GM12864 (cell line): ENCODE results near the gene NACAD.

Experiments
- DNase-seq: peaks from one replicate; pipeline ENCODE4 v3.0.0-alpha.2; 2011; ENCODE audit warnings: low read depth
- H3K4me3 ChIP-seq: 2 replicates; pipeline ENCODE4 v1.5.1; 2011; ENCODE audit warnings: mild to moderate bottlenecking, low read depth, low read length, control low read depth
- TF ChIP-seq, protein P1 (sequence below): IDR thresholded peaks from 2 replicates; pipeline ENCODE4 v1.5.1; 2011; ENCODE audit warnings: low read depth, mild to moderate bottlenecking, moderate library complexity, low read length, control low read depth, inconsistent platforms; ENCODE audit errors: missing control alignments

NACAD gene

DNA sequence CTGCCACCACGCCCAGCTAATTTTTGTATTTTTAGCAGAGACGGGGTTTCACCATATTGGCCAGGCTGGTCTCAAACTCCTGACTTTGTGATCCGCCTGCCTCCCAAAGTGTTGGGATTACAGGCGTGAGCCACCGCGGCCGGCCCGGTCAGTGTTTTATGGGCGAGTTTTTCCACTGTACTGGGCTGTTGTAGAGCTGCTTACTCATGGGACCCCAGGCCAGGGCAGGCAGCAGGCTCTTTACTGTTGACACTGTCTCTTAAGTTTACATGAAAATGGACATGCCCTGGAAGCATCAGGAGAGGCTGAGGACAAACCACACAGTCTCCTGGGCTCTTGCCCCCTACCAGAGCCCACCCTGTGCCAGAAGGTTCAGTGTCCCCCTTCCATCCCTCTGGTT is 11.2 kb downstream of the NACAD start:
- TF ChIP-seq, protein P1, sequence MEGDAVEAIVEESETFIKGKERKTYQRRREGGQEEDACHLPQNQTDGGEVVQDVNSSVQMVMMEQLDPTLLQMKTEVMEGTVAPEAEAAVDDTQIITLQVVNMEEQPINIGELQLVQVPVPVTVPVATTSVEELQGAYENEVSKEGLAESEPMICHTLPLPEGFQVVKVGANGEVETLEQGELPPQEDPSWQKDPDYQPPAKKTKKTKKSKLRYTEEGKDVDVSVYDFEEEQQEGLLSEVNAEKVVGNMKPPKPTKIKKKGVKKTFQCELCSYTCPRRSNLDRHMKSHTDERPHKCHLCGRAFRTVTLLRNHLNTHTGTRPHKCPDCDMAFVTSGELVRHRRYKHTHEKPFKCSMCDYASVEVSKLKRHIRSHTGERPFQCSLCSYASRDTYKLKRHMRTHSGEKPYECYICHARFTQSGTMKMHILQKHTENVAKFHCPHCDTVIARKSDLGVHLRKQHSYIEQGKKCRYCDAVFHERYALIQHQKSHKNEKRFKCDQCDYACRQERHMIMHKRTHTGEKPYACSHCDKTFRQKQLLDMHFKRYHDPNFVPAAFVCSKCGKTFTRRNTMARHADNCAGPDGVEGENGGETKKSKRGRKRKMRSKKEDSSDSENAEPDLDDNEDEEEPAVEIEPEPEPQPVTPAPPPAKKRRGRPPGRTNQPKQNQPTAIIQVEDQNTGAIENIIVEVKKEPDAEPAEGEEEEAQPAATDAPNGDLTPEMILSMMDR = no peak
- no peak for DNase-seq
- H3K4me3 ChIP-seq = no peak overlapping the region

DNA sequence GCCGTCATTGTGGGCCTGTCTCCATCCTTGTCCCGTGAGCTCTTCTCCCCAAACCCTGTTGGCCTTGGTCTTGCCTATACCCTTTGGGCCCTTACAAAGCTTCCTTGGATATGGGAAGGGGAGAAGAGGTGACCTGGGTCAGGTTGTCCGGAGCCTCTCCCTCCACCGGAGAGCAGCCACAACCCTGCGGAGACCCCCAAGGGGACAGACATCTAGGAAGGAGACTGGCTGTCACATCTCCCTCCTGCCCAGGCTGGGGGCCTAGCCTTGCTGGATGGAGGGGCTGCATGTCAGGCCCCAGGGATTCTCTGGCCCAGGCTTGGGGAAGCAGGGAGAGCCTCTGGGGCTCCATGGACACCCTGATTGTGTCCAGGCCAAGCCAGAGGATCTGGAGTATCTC is 11.8 kb downstream of the NACAD start:
- DNase-seq = no peak
- TF ChIP-seq, protein P1 = no peak
- no peak overlapping the region for H3K4me3 ChIP-seq

DNA sequence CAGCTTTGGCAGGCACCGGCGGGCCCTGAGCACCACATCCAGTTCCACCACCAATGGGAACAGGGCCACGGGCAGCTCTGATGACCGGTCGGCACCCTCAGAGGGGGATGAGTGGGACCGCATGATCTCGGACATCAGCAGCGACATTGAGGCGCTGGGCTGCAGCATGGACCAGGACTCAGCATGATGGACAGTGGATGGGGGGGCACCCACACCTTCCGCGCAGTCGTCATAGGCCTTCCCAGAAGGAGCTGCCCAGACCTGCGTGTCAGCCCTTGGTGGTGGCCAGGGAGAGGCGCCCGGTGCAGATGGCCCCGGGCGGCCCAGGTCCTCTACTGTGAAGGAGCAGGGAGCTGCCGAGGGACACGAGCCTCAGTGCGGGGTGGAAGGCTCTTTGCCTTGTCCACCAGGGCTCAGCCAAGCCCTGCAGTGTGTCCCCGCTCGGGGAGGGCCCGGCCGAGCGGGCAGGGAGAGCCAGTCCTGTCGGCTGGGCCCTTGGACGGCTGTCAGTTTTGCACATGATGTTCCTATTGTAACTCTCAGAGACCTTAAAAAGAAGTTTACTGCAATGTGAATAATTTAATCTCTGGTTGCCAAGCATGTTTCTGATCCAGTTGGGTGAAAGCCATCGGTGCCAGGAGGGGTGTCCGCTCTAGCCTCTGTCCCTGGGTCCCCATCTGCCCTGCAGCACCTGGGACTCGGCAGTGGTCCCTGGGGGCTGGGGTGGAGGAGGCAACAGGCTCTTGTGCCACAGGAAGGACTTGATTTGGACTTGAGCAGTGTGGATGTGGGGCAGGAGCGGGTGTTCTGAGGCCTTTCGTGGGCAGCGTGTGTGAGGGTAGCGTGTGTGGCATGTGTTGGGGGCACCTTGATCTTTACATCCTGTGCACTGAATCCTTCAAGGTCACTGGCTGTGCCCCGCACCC is 12.6 kb downstream of the NACAD start:
- DNase-seq = no peak
- no peak overlapping the region for H3K4me3 ChIP-seq
- TF ChIP-seq, protein P1 = no peak

DNA sequence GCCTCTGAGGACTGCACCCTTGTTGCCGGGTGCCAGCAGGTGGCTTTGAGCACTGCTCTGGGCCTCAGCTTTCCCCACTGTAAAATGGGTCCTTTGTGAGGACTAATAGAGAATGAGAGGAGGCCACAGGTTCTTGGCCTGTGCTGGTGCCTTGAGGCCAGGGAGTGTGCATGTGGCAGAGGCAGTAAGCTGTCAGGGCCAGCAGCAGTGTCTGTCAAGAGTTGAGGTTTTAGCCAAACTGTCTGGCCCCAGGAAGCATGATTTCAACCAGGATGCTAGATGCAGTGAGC is 13.5 kb downstream of the NACAD start:
- DNase-seq = no peak
- TF ChIP-seq, protein P1 = no peak
- H3K4me3 ChIP-seq = no peak overlapping the region

DNA sequence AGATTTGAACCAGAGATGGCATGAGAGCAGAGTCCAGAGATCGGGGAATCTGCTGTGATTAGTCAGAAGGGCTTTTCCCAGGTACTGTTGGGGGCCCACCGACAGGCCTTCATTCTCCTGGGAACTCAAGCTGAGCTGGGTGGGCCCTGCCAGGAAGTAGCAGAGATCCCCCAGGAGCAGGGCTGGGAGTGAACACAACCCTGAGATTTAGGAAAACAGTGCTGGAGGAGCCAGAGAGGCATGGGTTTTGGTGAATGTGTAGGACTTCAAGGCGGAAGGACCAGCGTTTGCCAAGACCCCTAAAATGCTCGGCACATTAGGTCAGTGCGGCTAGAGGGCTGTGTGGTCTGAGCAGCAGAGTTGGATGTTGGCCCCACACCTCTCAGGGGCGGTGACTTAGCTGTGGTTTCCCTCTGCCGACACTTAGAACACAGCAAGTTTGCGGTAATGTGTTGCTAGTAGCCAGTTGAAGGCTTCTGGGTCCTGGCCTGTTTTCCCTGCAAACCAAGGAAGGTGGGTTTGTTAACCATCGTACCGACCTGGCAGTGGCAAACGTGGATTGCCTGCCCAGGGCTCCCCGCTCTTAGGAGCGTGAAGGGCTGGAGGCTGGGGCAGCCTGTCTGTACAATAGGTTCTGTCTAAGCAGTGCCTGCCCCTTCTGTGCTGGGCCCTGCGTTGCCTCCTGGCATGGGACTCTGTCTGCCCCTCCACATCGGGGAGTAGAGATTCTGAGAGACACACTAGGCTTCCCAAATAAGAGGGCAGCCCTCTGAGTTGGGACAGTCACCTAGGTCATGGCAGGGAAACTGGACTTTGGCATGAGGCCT is 14.0 kb downstream of the NACAD start:
- TF ChIP-seq, protein P1 = no peak
- DNase-seq = no peak
- no peak overlapping the region for H3K4me3 ChIP-seq

DNA sequence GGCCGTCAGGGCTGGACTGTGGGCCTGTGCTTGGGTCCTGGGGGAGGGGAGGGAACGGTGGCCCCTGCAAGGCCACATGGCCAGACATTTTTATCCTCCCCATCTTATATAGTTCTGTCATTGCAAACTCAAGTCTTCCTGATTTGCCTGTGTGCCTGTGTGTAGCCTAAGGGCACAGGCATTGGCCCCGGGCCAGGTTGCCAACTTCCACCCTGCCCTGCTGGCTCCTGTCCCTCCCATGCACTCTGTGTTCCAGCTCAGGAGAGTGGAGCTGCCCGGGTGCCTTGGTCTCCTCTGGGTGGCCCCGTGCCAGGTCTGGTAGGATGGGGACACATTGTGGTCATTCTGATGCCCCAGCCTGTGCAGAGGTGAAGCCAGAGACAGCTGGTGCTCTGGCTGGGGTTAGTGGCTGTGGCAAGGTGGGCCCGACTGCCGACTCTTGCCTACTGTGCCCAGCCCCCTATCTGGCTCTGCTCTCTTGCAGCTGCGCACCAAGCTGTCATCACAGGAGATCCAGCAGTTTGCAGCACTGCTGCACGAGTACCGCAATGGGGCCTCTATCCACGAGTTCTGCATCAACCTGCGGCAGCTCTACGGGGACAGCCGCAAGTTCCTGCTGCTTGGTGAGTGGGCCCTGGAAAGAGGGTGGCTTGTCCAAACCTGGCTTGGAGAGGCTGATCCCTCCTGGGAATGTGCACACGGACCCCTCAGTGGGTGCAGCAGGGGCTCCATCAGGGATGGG is 14.8 kb downstream of the NACAD start:
- no peak overlapping the region for H3K4me3 ChIP-seq
- DNase-seq = no peak
- TF ChIP-seq, protein P1 = no peak
